ENCODE measurements around the gene KLHL12.

GRCh38 chr1:202954057-202954745 lies 27.2 kb upstream of the KLHL12 start:
- TF ChIP-seq TAF1 (IDR thresholded peaks at IDR 0.05; ENCODE audit: low read depth) = no peak
- no peak for TF ChIP-seq CTCF (IDR thresholded peaks at IDR 0.05; ENCODE audit: poor library complexity, severe bottlenecking)
- TF ChIP-seq EP300 (conservative IDR thresholded peaks at IDR 0.05; ENCODE audit: poor library complexity, severe bottlenecking) = no peak
- no peak for TF ChIP-seq MXI1 (conservative IDR thresholded peaks at IDR 0.05; ENCODE audit: poor library complexity, severe bottlenecking)
- TF ChIP-seq EZH2 (IDR thresholded peaks at IDR 0.05; ENCODE audit: borderline replicate concordance, insufficient read depth, low read length, poor library complexity, severe bottlenecking) = no peak
- no peak for TF ChIP-seq POLR2AphosphoS5 (IDR thresholded peaks at IDR 0.05)
- TF ChIP-seq RAD21 (conservative IDR thresholded peaks at IDR 0.05) = no peak
- TF ChIP-seq REST (IDR thresholded peaks at IDR 0.05; ENCODE audit: borderline replicate concordance) = no peak
- no peak for TF ChIP-seq SMC3 (conservative IDR thresholded peaks at IDR 0.05; ENCODE audit: poor library complexity)
